ENCODE results near the gene TSFM. TPM values are rescaled to one million over a fixed set of nuclear protein-coding genes. Genes with fewer than 3 reads are reported as not detected.

The TSFM gene
- total RNA-seq, 6 donors from 2014 or later = 5.0 to 34.0 (median 22.8) TPM

DNA sequence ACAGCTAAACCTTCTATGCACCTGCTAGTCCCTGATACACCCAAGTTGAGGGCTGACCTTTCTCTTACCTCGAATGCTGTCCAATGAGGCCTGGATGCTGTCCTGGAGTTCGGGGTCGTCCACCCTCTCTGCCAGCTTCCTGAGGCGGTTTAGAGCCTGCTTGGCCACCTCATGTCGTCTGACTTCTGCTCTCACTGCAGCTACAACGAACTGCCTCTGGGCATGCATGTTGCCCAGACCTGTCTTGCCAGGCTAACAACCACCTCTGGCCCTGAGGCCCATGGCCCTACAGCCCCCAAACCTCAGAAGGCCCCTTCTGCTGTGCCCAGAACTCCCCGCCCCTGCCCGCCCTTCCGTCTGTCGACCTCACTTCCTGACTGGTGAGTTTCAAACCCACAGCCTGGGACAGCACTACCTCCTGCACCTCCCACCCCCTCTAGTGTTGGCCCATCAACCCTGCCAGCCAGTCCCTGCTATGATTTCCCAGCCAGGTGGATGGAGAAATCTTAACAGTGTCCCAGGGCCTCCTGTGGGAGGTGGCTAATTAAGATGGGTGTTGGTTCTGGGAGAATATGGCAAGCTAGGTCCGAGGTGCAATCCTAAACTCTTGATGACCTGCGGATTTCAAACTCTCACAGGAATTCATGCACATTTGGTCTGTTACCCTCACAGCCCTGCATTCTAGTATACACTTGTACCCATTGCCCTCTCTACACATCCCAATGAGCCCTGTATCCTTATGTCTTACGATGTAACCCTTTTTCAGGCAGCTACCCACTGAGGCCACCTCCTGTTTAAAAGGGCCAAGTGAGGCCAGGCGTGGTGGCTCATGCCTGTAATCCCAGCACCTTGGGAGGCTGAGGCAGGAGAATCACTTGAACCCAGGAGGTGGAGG is 40.5 kb upstream of the TSFM start:
- Histone ChIP-seq H3K9me3 (no peaks in the 10 kb centered on the region), H3K4me1 (peaks cover 19 to 45% (median 35%) of the 10 kb centered on the region in 4 donors), H3K36me3 (peaks cover 0 to 10% (median 3%) of the 10 kb centered on the region in 4 donors), H3K27me3 (peaks cover 1 to 31% (median 16%) of the 10 kb centered on the region in 4 donors), H3K4me3 (peak overlapping the region in 3 of 4 donors; percentile 33 to 47 (median 46)), H3K27ac (peak overlapping the region in 3 of 4 donors; percentile 57 to 80 (median 71))
- ATAC-seq (ENCODE audit: low FRiP score in 2 of 2) (no peak), DNase-seq (peak; percentile 61 to 75)
- TF ChIP-seq EP300 (IDR thresholded peaks at IDR 0.05) = no peak
- TF ChIP-seq, protein P1, sequence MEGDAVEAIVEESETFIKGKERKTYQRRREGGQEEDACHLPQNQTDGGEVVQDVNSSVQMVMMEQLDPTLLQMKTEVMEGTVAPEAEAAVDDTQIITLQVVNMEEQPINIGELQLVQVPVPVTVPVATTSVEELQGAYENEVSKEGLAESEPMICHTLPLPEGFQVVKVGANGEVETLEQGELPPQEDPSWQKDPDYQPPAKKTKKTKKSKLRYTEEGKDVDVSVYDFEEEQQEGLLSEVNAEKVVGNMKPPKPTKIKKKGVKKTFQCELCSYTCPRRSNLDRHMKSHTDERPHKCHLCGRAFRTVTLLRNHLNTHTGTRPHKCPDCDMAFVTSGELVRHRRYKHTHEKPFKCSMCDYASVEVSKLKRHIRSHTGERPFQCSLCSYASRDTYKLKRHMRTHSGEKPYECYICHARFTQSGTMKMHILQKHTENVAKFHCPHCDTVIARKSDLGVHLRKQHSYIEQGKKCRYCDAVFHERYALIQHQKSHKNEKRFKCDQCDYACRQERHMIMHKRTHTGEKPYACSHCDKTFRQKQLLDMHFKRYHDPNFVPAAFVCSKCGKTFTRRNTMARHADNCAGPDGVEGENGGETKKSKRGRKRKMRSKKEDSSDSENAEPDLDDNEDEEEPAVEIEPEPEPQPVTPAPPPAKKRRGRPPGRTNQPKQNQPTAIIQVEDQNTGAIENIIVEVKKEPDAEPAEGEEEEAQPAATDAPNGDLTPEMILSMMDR (IDR thresholded peaks at IDR 0.05) = peak in 1 of 6 experiments; percentile 10
- TF ChIP-seq POLR2AphosphoS5 (IDR thresholded peaks at IDR 0.05) = no peak
- 37 to 52% methylated on average over 9 to 14 of the region's 14 CpGs for WGBS, 2 donors

- no peaks in the 10 kb centered on the region for H3K9me3 ChIP-seq
- peak overlapping the region in 1 of 4 donors; percentile 92 for H3K27ac ChIP-seq
- peak overlapping the region in 1 of 4 donors; percentile 62 for H3K4me3 ChIP-seq
- peaks cover 4 to 28% (median 18%) of the 10 kb centered on the region in 4 donors for H3K4me1 ChIP-seq
- peaks cover 0 to 14% (median 5%) of the 10 kb centered on the region in 4 donors for H3K27me3 ChIP-seq
- TF ChIP-seq, protein P1 (IDR thresholded peaks at IDR 0.05) = no peak
- WGBS, 2 donors = 83 to 84% methylated on average over 2 of the region's 2 CpGs
- DNase-seq (no peak), ATAC-seq (ENCODE audit: low FRiP score in 2 of 2) (no peak)
- peaks cover 9 to 27% (median 19%) of the 10 kb centered on the region in 4 donors for H3K36me3 ChIP-seq
Measured at GRCh38 chr12:57743769-57744168, 38.8 kb upstream of the TSFM start.

DNA sequence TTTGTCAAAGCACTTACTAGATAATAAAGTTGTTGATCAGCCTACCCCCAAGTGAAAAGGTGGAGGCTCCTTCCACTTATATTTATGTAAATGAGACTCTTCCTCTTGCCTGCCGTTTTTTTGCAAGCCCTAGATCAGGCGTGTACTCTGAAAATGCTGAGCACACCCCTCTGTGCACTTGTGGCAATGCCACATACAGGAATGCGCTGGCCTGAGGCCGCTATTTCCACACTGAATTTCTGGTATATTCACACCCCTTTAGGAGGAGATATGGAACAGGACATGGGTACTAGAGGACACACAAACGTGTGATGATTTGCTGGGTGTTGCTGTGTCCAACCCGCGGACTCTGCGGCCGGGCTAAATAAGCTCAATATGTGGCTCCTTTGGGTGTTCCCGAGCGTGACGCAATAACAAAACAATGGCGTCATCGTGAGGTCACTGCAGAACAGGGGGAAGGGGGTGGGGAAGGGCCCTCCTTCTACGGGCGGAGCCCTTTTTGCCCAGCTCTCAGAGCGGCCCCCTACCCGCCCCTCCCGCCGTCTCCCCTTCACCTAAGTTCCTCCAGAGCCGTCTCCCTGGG is 38.3 kb upstream of the TSFM start:
- H3K4me1 ChIP-seq = peaks cover 3 to 23% (median 15%) of the 10 kb centered on the region in 4 donors
- peak overlapping the region; percentile 92 to 98 (median 95) for H3K27ac ChIP-seq
- peak in 1 of 2 donors; percentile 58 for TF ChIP-seq POLR2AphosphoS5 (IDR thresholded peaks at IDR 0.05)
- TF ChIP-seq POLR2A (IDR thresholded peaks at IDR 0.05) = peak in 1 of 4 donors; percentile 15
- TF ChIP-seq EP300 (IDR thresholded peaks at IDR 0.05) = peak in 1 of 4 donors; percentile 21
- TF ChIP-seq, protein P1 (IDR thresholded peaks at IDR 0.05) = no peak
- peak; percentile 83 to 84 for ATAC-seq (ENCODE audit: low FRiP score in 2 of 2)
- peak overlapping the region in 3 of 4 donors; percentile 62 to 83 (median 79) for H3K4me3 ChIP-seq
- H3K27me3 ChIP-seq = peaks cover 0 to 9% (median 4%) of the 10 kb centered on the region in 4 donors
- peaks cover 9 to 32% (median 24%) of the 10 kb centered on the region in 4 donors for H3K36me3 ChIP-seq
- WGBS, 2 donors = 5 to 13% methylated on average over 21 of the region's 21 CpGs
- DNase-seq = peak; percentile 72 to 75
- no peaks in the 10 kb centered on the region for H3K9me3 ChIP-seq

GRCh38 chr12:57744777-57745484 is 37.7 kb upstream of the TSFM start, which contains the start of gene TSPAN31:
Gene TSPAN31, plus strand, starts transcription at chr12:57745039. Its CDS starts 116 bp downstream, at chr12:57745155.
- peaks cover 3 to 21% (median 15%) of the 10 kb centered on the region in 4 donors for H3K4me1 ChIP-seq
- H3K9me3 ChIP-seq = no peaks in the 10 kb centered on the region
- peaks cover 0 to 4% (median 3%) of the 10 kb centered on the region in 4 donors for H3K27me3 ChIP-seq
- TF ChIP-seq, protein P1 (IDR thresholded peaks at IDR 0.05) = peak in 1 of 6 experiments; percentile 34
- TF ChIP-seq POLR2A (IDR thresholded peaks at IDR 0.05) (peak in 3 of 4 donors; percentile 47 to 72 (median 66)), POLR2AphosphoS5 (IDR thresholded peaks at IDR 0.05) (peak; percentile 18 to 77), EP300 (IDR thresholded peaks at IDR 0.05) (no peak)
- peaks cover 9 to 39% (median 27%) of the 10 kb centered on the region in 4 donors for H3K36me3 ChIP-seq
- WGBS, 2 donors = 1% methylated on average over 24 to 29 of the region's 29 CpGs
- H3K4me3 ChIP-seq = peak within 1 kb of the TSS; percentile 62 to 83 (median 72)
- H3K27ac ChIP-seq = peak within 1 kb of the TSS; percentile 92 to 98 (median 95)
- ATAC-seq (ENCODE audit: low FRiP score in 2 of 2) = peak; percentile 96 to 97
- DNase-seq = peak in 1 of 2 donors; percentile 99
